NCI-H2107 (cell line): ENCODE measurements around the gene MORN4.
"Not testable (repeated sequence)": the region's sequence is repeated elsewhere in the genome, so short reads cannot be mapped to it uniquely, and the experiment has no call there.

ENCODE experiments used
- DNase-seq: peaks from one replicate; lab custom pipeline; 2025; lab: John Stamatoyannopoulos, UW

The MORN4 gene

GRCh38 chr10:97596101-97597082, 36.9 kb downstream of the MORN4 start:
- no peak for DNase-seq

DNA sequence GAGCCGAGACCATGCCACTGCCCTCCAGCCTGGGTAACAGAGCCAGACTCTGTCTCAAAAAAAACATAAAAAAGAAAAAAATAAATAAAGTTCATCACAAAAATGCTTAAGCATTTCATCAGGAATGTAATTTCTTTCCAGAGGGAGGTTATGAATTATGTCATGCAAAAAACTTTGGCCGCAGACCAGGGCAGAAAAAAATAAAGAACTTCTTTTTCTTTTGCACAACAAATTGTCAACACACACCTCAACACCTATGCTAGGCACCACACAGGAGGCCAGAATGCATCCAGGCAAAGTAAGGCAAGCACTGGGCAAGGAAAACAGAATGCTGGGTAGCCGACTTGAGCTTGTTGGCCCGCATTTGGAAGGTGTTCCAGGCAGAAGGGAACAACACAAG, 39.9 kb downstream of the MORN4 start:
- DNase-seq: no peak

GRCh38 chr10:97590748-97591495, 42.4 kb downstream of the MORN4 start:
- DNase-seq: no peak

DNA sequence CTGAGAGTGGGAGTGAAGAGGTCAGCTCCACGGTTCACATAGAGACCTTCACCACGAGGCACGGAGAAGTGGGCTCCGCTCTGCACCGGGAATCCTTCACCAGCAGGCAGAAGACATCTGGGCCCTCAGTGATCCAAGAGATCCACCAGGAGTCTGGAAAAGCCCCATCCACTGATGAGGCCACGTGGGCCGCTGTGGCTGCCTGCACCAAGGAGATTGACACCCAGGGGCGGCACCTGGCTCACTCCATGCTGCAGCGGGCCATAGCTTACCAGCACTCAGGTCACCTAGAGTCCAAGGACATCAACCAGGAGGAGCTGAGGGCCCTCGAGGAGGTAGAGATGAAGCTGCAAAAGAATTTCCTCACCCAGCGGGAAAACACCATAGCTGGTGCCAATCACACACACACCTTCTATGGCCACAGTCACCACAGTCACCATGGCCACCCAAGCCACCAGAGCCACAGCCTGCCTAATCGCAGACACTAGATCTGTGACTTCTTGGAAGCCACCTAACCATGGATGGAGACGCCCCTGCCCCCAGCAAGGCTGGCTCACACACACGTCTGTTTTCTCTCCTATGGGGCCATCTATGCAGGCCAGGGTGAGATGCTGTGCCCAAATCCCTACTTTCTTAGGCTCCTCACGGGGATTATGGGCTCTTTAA, 43.1 kb downstream of the MORN4 start:
- DNase-seq: no peak

DNA sequence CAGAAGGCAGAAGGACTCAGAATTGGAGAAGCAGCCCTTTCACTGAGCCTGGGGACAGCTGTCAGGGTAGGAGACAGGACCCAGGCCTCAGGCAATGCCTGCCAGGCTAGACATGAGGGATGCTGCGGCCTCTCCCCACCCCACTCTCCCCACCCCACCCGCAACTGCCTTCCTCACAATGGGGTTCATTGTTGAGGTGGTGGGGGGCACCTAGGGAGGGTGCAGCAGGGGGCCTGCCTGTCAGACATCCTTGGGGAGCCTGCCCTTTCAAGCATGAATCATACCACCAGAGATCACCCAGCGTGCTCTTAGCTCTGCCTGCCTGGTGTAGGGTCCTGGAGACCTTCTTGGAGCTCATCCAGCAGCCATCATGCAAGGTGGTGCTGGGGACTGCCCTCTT, 43.8 kb downstream of the MORN4 start, which contains the start of gene C10orf62:
Gene C10orf62, plus strand, starts transcription at position 243 of the 400 bp plus-strand sequence. CDS start 177 bp downstream, outside the sequence.
- DNase-seq: no peak

- DNase-seq: no peak
Observed at GRCh38 chr10:97587183-97587582, 46.1 kb downstream of the MORN4 start.

DNA sequence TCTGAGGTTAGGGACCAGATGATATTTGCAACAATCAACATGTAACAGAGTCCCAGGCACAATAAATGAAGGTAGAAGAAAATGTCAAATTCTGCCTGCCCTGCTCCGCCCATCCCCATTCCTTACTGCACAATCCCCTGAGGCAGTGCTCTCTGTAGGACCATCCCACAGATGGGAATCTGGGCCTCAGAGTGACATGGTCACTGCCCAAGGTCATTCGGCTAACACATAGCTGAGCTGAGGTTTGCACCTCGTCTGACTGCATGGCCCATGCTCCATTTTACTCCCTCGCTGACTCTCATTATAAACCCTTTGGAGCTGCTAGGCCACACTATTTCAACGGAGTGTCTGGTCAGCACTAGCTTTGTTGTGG, 47.9 kb downstream of the MORN4 start:
- no peak for DNase-seq

DNA sequence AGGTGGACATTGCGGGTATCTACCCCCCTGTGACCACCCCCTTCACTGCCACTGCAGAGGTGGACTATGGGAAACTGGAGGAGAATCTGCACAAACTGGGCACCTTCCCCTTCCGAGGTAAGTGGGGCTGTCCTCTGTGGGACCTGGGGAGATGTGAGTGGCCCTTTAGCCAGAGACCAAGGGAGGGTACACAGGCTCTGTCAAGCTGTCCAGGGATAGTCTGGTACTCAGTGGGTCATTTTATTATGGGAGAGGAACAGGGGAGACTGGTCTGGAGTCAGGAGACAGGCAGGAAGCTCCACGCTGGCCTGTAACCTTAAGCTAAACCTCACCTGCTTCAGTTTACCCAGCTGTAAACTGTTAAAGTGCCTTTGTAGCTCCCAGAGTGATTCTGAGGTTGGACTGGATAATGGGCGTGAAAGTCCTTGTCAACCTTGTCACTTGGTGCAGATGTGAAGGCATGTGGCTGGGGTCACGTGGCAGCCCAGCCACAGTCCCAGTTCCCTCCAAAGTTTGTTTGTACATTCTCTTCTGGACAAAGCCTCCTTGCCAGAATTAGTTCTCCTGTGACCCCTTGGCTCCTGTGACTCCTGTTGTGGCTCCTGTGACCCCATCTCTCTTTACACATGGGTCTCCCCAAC, 48.4 kb downstream of the MORN4 start:
- DNase-seq: no peak

- no peak for DNase-seq
Observed at GRCh38 chr10:97584060-97584797, 49.1 kb downstream of the MORN4 start, which contains the start of gene HOGA1. TSS of gene HOGA1 (plus strand) at chr10:97584389. CDS start at chr10:97584704, 315 bp downstream.

- no peak for DNase-seq
Observed at GRCh38 chr10:97583476-97583875, 49.8 kb downstream of the MORN4 start.

DNA sequence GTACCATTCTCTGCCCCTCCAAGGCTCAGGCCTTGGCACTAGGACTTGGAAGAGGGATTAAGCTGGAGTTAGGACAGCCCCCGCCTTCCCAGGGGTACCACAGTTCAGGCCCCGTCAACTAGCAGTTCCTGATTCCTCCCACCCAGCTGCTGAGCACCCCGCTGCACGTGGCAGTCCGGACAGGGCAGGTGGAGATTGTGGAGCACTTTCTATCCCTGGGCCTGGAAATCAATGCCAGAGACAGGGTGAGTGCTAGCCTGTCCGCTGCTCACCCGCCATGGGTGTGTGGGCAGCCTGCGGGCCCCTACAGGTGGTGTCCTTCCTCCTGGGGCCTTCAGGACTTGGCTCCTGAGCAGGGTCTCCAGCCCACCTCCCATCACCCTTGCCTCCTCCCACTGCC, 51.1 kb downstream of the MORN4 start:
- DNase-seq: no peak

DNA sequence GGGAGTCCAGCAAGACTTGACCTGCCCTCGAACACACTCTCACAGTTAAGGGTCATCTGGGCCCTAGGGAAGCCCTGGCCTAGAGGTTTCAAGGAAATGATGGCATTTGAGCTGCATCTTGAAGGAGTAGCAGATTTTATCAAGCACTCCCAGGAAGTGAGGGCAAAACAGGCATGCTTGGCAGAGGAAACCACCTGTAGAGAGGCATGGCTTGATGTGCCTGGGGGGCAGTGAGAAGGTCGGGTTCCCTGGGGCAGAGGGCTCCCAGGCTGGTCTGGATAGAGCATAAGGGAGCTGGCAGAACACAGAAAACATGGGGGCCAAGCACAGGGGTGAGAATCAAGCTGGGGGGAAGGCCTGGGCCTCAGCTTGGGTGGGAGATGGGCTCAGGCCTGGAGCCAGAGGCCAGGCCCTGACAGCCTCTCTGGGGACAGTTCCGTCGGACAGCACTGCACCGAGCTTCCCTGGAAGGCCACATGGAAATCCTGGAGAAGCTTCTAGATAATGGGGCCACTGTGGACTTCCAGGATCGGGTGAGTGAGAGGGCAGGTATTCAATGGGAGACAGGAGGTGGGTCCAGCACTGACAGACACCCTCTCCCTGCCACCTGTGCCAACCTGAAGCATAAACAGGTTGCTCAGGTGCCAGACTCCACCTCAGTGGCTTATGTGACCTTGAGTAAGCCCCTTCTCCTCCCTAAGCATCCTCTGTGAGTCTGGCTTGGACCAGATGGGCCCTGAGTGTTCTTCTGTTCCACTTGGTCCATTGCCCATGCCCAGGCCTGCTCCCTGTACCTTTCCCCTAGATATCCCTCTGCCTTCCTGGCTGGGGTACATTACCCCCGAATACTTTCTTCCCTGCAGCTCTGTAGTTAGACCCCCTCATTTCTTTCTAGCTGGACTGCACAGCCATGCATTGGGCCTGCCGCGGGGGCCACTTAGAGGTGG, 52.6 kb downstream of the MORN4 start:
- DNase-seq: no peak

- DNase-seq: no peak
Observed at GRCh38 chr10:97578171-97578844, 55.0 kb downstream of the MORN4 start.

DNA sequence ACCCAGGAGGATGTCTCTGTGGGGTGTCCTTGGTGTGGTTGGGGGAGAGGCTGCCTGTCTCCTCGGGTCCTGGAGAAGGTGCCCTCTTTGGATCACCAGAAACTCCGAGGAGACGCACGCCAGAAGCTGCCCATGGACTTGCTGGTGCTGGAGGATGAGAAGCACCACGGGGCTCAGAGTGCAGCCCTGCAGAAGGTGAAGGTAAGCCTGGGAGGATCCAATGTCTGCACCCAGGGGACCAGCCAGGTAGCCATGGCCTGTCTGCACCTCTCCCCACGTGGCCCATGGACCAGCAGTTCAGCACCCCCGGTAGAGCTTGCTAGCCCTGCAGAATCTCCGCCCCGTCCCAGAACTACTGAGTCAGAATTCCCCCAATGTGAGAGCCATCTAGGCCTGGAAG, 55.6 kb downstream of the MORN4 start:
- no peak for DNase-seq

GRCh38 chr10:97576487-97576886, 56.8 kb downstream of the MORN4 start:
- not testable (repeated sequence) for DNase-seq

DNA sequence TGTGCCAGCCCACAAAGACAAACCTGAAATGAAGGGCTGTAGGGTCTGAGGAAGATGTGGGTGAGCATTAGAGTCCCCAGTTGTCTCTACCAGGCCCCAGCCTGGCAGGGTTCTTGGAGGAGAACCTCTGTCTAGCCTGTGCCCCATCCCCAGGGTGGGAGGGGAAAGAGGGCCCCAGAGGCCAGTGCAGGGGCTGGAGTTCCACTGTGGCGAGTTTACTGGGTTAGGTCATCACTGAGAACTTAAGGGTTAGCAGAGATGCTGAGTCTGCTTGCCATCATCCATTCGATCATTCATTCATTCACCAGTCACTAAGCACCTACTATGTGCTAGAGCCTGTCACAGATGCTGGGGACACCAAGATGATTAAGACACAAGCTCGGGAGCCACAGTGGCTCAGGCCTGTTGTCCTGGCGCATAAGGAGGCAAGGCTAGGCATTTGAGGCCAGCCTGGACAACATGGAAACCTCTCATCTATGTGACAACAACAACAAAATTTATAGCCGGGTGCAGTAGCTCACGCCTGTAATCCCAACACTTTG, 58.1 kb downstream of the MORN4 start:
- no peak for DNase-seq

DNA sequence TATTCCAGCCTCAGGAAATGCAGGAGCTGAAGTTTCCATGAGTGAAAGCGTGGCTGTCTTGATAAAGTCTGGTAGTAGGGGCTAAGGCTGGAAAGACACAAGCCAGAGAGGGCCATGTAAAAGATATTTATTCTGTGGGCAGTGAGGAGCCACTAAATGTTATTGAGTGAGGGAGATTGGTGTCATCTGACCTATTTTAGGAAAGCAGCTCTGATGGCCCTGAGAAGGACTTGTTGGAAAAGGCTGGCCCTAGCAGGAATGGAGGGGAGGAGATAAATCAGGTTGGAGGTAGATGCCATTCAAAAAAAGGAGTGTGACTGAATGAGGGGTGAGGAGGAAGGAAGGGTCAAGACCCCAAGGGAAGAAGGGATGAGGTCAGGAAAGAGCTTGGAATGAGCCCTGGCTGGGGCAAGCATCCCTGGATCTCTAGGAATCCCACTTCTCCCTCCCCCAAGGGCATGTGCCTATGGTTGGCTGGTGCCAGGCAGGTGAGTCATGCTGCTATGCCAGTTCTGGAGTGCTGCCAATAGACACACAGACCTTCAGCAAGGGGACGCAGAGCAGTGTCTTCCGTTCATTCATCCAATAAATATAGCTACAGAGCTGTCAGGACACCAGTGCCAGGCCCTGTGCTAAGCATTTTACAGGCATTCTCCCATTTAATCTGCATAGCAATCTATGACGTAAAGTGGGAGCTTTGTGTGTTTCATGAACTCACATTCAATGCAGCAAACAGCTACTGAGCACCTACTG, 58.8 kb downstream of the MORN4 start:
- DNase-seq: peak; percentile 52

DNA sequence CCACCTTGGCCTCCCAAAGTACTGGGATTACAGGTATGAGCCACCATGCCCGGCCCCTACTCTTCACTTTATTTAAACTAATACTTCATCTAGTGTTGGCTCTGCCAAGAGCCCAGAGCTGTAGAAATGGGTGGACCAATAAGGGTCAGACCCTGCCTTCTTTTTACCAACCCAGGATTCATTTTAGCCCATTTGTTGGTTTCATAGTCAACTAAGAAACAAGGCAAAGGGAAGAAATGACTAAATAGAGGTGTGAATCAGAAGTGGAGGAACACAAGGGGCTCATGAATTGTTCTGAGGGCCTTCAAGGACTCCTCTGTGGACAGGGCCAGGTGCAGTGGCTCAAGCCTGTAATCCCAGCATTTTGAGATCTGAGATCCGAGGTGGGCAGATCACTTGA, 59.6 kb downstream of the MORN4 start:
- no peak for DNase-seq
